Measurements from ENCODE around the gene SLC24A3. TPM values are rescaled to one million over a fixed set of nuclear protein-coding genes. Genes with fewer than 3 reads are reported as not detected.

Gene SLC24A3
- total RNA-seq, 1 donor from 2014 or later: 0.08 TPM

GRCh38 chr20:19244291-19244690 lies 31.8 kb downstream of the SLC24A3 start:
- H3K4me3 ChIP-seq (ENCODE audit: low read depth, low read length): no peak overlapping the region
- TF ChIP-seq CTCF (IDR thresholded peaks at IDR 0.05; ENCODE audit: insufficient read depth, low read length, poor library complexity, severe bottlenecking): no peak
- no peak for DNase-seq (ENCODE audit: low read depth)
- no peaks in the 10 kb centered on the region for H3K36me3 ChIP-seq (ENCODE audit: control insufficient read depth, insufficient read depth, low read length)
- no peaks in the 10 kb centered on the region for H3K27me3 ChIP-seq (ENCODE audit: control insufficient read depth, insufficient read depth, low read length)

GRCh38 chr20:19249106-19249879 lies 36.9 kb downstream of the SLC24A3 start:
- TF ChIP-seq CTCF (IDR thresholded peaks at IDR 0.05; ENCODE audit: insufficient read depth, low read length, poor library complexity, severe bottlenecking): no peak
- no peak overlapping the region for H3K4me3 ChIP-seq (ENCODE audit: low read depth, low read length)
- no peaks in the 10 kb centered on the region for H3K27me3 ChIP-seq (ENCODE audit: control insufficient read depth, insufficient read depth, low read length)
- H3K36me3 ChIP-seq (ENCODE audit: control insufficient read depth, insufficient read depth, low read length): no peaks in the 10 kb centered on the region
- DNase-seq (ENCODE audit: low read depth): no peak

DNA sequence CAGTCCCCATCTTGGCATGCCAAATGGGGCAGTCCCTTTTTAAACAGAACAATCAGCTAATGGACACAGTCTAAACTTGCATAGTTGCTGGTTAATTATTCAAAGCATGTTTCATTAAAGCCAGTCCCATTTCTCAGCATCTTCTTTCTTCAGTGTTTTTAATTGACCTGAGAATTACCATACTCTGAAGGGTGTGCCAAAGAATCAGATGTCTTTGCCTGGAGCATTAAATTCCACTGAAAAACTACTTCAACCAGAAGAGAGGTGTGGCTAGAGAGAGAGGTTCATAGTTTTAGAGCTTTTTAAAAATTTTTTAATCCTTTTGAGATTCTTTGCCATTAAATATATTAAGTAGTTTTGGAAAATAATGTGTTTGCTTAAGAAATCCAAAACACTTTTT lies 37.9 kb downstream of the SLC24A3 start:
- TF ChIP-seq CTCF (IDR thresholded peaks at IDR 0.05; ENCODE audit: insufficient read depth, low read length, poor library complexity, severe bottlenecking): no peak
- no peaks in the 10 kb centered on the region for H3K36me3 ChIP-seq (ENCODE audit: control insufficient read depth, insufficient read depth, low read length)
- no peak overlapping the region for H3K4me3 ChIP-seq (ENCODE audit: low read depth, low read length)
- no peaks in the 10 kb centered on the region for H3K27me3 ChIP-seq (ENCODE audit: control insufficient read depth, insufficient read depth, low read length)
- DNase-seq (ENCODE audit: low read depth): no peak

GRCh38 chr20:19251506-19251905 lies 39.1 kb downstream of the SLC24A3 start:
- H3K4me3 ChIP-seq (ENCODE audit: low read depth, low read length): no peak overlapping the region
- no peak for TF ChIP-seq CTCF (IDR thresholded peaks at IDR 0.05; ENCODE audit: insufficient read depth, low read length, poor library complexity, severe bottlenecking)
- no peak for DNase-seq (ENCODE audit: low read depth)

DNA sequence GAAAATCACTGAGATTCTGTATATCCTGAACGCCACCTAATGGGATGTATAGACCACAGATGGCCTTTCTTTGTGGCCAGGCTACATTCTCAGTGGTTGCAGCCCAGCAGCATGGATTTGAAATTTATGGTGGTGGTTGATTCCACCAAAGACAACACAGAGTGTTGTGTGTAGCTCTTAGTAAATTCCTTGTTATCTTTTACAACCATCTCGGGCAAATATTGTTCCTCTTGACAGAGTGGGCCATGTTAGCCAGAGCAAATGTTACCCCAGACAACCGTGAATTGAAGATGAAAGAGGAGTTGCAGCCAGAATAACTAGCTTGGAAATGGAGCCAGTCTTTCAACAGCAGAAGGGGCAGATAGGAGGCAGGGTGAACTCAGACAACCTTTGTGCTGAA lies 39.5 kb downstream of the SLC24A3 start:
- Histone ChIP-seq H3K36me3 (ENCODE audit: control insufficient read depth, insufficient read depth, low read length) (no peaks in the 10 kb centered on the region), H3K4me3 (ENCODE audit: low read depth, low read length) (no peak overlapping the region), H3K27me3 (ENCODE audit: control insufficient read depth, insufficient read depth, low read length) (no peaks in the 10 kb centered on the region)
- DNase-seq (ENCODE audit: low read depth): no peak
- no peak for TF ChIP-seq CTCF (IDR thresholded peaks at IDR 0.05; ENCODE audit: insufficient read depth, low read length, poor library complexity, severe bottlenecking)

More at GRCh38 chr20:19251506-19251905, 39.1 kb downstream of the SLC24A3 start:
- H3K27me3 ChIP-seq (ENCODE audit: control insufficient read depth, insufficient read depth, low read length): no peaks in the 10 kb centered on the region
- H3K36me3 ChIP-seq (ENCODE audit: control insufficient read depth, insufficient read depth, low read length): no peaks in the 10 kb centered on the region
